ENCODE measurements around the gene TEX54. TPM values are rescaled to one million over a fixed set of nuclear protein-coding genes. Genes with fewer than 3 reads are reported as not detected.
A peak's percentile ranks its signal among the peaks of the same experiment; 100 is the strongest.

TEX54 gene
- total RNA-seq, 4 donors from 2014 or later = not detected

DNA sequence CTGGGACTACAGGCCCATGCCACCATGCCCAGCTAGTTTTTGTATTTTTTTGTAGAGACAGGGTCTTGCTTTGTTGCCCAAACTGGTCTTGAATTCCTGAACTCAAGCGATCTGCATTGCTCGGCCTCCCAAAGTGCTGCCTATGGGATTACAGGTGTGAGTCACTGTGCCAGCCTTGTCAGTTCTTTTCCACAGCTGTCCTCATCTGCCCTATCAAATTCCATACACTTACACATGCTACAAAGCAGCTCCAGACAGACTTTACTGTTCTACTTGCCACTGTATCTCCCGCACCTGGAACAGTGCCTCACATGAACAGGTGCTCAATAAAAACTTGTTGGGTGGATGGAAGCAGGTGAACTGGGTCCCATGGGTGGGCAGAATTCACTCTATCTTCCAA, 9.0 kb downstream of the TEX54 start:
- H3K9me3 ChIP-seq = no peaks in the 10 kb centered on the region
- TF ChIP-seq POLR2A (IDR thresholded peaks at IDR 0.05) = no peak
- TF ChIP-seq, protein P1, sequence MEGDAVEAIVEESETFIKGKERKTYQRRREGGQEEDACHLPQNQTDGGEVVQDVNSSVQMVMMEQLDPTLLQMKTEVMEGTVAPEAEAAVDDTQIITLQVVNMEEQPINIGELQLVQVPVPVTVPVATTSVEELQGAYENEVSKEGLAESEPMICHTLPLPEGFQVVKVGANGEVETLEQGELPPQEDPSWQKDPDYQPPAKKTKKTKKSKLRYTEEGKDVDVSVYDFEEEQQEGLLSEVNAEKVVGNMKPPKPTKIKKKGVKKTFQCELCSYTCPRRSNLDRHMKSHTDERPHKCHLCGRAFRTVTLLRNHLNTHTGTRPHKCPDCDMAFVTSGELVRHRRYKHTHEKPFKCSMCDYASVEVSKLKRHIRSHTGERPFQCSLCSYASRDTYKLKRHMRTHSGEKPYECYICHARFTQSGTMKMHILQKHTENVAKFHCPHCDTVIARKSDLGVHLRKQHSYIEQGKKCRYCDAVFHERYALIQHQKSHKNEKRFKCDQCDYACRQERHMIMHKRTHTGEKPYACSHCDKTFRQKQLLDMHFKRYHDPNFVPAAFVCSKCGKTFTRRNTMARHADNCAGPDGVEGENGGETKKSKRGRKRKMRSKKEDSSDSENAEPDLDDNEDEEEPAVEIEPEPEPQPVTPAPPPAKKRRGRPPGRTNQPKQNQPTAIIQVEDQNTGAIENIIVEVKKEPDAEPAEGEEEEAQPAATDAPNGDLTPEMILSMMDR (IDR thresholded peaks at IDR 0.05) = no peak
- intact Hi-C loops (cut with DNase I) = no loop called here
- DNase-seq = no peak
- no peaks in the 10 kb centered on the region for H3K27me3 ChIP-seq
- no peak overlapping the region for H3K27ac ChIP-seq
- H3K4me3 ChIP-seq = no peak overlapping the region
- H3K4me1 ChIP-seq = peaks cover 0 to 6% (median 5%) of the 10 kb centered on the region in 3 donors
- H3K36me3 ChIP-seq = peaks cover 29 to 97% (median 82%) of the 10 kb centered on the region in 3 donors
- WGBS, 2 donors = 75 to 90% methylated on average over 3 of the region's 3 CpGs

- no peaks in the 10 kb centered on the region for H3K27me3 ChIP-seq
- no peak for DNase-seq
- WGBS, 2 donors = 93 to 95% methylated on average over 4 of the region's 4 CpGs
- H3K4me1 ChIP-seq = no peaks in the 10 kb centered on the region
- intact Hi-C loops (cut with DNase I) = no loop called here
- peaks cover 8 to 89% (median 29%) of the 10 kb centered on the region in 3 donors for H3K36me3 ChIP-seq
- peak overlapping the region in 1 of 4 donors; percentile 5 for H3K27ac ChIP-seq
- H3K9me3 ChIP-seq = no peaks in the 10 kb centered on the region
- TF ChIP-seq POLR2A (IDR thresholded peaks at IDR 0.05) = no peak
- TF ChIP-seq, protein P1 (IDR thresholded peaks at IDR 0.05) = no peak
- no peak overlapping the region for H3K4me3 ChIP-seq
These were observed 15.5 kb downstream of the TEX54 start for GRCh38 chr11:62817129-62817528.

GRCh38 chr11:62816557-62816956, 16.1 kb downstream of the TEX54 start:
- H3K36me3 ChIP-seq = peaks cover 2 to 83% (median 23%) of the 10 kb centered on the region in 3 donors
- intact Hi-C loops (cut with DNase I) = no loop called here
- H3K4me1 ChIP-seq = no peaks in the 10 kb centered on the region
- DNase-seq = no peak
- no peaks in the 10 kb centered on the region for H3K27me3 ChIP-seq
- H3K9me3 ChIP-seq = no peaks in the 10 kb centered on the region
- TF ChIP-seq, protein P1 (IDR thresholded peaks at IDR 0.05) = no peak
- no peak for TF ChIP-seq POLR2A (IDR thresholded peaks at IDR 0.05)
- peak overlapping the region in 1 of 4 donors; percentile 5 for H3K27ac ChIP-seq
- 73 to 75% methylated on average over 7 to 8 of the region's 8 CpGs for WGBS, 2 donors
- no peak overlapping the region for H3K4me3 ChIP-seq

- 67 to 69% methylated on average over 2 of the region's 2 CpGs for WGBS, 2 donors
- intact Hi-C loops (cut with DNase I) = no loop called here
- H3K27ac ChIP-seq = no peak overlapping the region
- no peaks in the 10 kb centered on the region for H3K27me3 ChIP-seq
- TF ChIP-seq POLR2A (IDR thresholded peaks at IDR 0.05) = no peak
- TF ChIP-seq, protein P1 (IDR thresholded peaks at IDR 0.05) = no peak
- peaks cover 0 to 7% (median 5%) of the 10 kb centered on the region in 3 donors for H3K4me1 ChIP-seq
- H3K4me3 ChIP-seq = no peak overlapping the region
- DNase-seq = no peak
- peaks cover 0 to 46% (median 3%) of the 10 kb centered on the region in 3 donors for H3K36me3 ChIP-seq
- no peaks in the 10 kb centered on the region for H3K9me3 ChIP-seq
These were observed 21.0 kb downstream of the TEX54 start for GRCh38 chr11:62811659-62812058.

- no peak for DNase-seq
- intact Hi-C loops (cut with DNase I) = no loop called here
These were observed 21.9 kb downstream of the TEX54 start for GRCh38 chr11:62810748-62811147.

More at GRCh38 chr11:62810748-62811147, 21.9 kb downstream of the TEX54 start:
- Histone ChIP-seq H3K4me1 (peaks cover 9 to 16% (median 13%) of the 10 kb centered on the region in 3 donors), H3K27me3 (no peaks in the 10 kb centered on the region), H3K9me3 (no peaks in the 10 kb centered on the region), H3K4me3 (no peak overlapping the region), H3K36me3 (peaks cover 0 to 37% (median 3%) of the 10 kb centered on the region in 3 donors), H3K27ac (no peak overlapping the region)
- TF ChIP-seq, protein P1 (IDR thresholded peaks at IDR 0.05) = no peak
- TF ChIP-seq POLR2A (IDR thresholded peaks at IDR 0.05) = no peak
- WGBS, 2 donors = 28 to 33% methylated on average over 1 of the region's 1 CpG

Measured in esophagus squamous epithelium (tissue), 5 donors.